Right ventricle myocardium superior (tissue), 1 donor: Measurements from ENCODE around the gene DACT2. TPM values are rescaled to one million over a fixed set of nuclear protein-coding genes. Genes with fewer than 3 reads are reported as not detected.
A peak's percentile ranks its signal among the peaks of the same experiment; 100 is the strongest.
"Not testable (repeated sequence)": the region's sequence is repeated elsewhere in the genome, so short reads cannot be mapped to it uniquely, and the experiment has no call there.

Source experiments
- ATAC-seq: fragments of 200-7000 bp; cut with Tn5 transposase; one replicate; pipeline ENCODE4 v1.9.1; 2020; ENCODE audit warnings: mild to moderate bottlenecking; ENCODE audit not compliant: poor library complexity
- DNase-seq: peaks from one replicate; pipeline ENCODE4 v3.0.0-alpha.2; 2020
- intact Hi-C: fragments of 100-400 bp; cut with DNase I; formaldehyde crosslinking; loops from one replicate; pipeline ENCODE4 v1.11.2; 2022
- total RNA-seq: library from RNA; stranded (reverse); fragmentation: NEBNext Ultra II Directional; extraction: Animal tissue kit (Norgen Biotek cat#: 25700); gene quantifications from one replicate; pipeline ENCODE4 v1.2.1, GENCODE V29; 2021
- donor health status: DM: no; HTN: yes; CAD: no; lungs with severe emphysema.

Gene DACT2
- total RNA-seq, 1 donor from 2014 or later = 1.6 TPM

DNA sequence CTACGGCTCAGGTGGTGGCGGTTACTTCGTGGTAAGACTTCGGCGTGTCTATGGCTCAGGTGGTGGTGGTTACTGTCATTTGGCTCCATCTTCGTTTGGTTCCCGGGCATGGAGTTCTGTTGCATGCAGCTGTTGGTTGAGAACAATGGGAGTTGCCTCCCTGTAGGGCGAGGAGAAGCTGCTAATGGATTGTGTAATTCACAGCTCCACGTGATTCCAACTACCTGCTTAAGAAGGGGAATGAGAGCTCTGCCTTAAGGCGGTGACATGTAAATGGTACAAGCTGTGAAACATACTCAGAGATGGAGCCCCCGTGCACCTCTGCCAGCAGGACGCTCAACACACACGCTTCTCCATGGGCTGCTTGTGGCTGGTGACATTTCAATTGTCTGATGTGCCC, 12.4 kb upstream of the DACT2 start:
- no peak for DNase-seq
- intact Hi-C loops = no loop called here
- no peak for ATAC-seq

- intact Hi-C loops = no loop called here
- no peak for ATAC-seq
Observed at GRCh38 chr6:168331058-168331457, 11.5 kb upstream of the DACT2 start.

GRCh38 chr6:168330403-168330802, 10.8 kb upstream of the DACT2 start:
- intact Hi-C loops = no loop called here
- ATAC-seq (no peak), DNase-seq (no peak)

More at GRCh38 chr6:168331058-168331457, 11.5 kb upstream of the DACT2 start:
- no peak for DNase-seq

- ATAC-seq = no peak
- no peak for DNase-seq
- intact Hi-C loops = no loop called here
Observed at GRCh38 chr6:168328086-168328485, 8.5 kb upstream of the DACT2 start.

GRCh38 chr6:168326294-168327261, 7.0 kb upstream of the DACT2 start:
- intact Hi-C loops = no loop called here
- ATAC-seq (peak; percentile 74), DNase-seq (no peak)

GRCh38 chr6:168322966-168323365, 3.4 kb upstream of the DACT2 start:
- intact Hi-C loops = no loop called here
- DNase-seq (no peak), ATAC-seq (no peak)

- intact Hi-C loops = no loop called here
- no peak for ATAC-seq
Observed at GRCh38 chr6:168320634-168321033, 1.1 kb upstream of the DACT2 start.

GRCh38 chr6:168318579-168319278, 848 bp downstream of the DACT2 start:
- ATAC-seq (no peak), DNase-seq (no peak)
- intact Hi-C loops = no loop called here

More at GRCh38 chr6:168320634-168321033, 1.1 kb upstream of the DACT2 start:
- no peak for DNase-seq

- ATAC-seq = no peak
- DNase-seq = no peak
- intact Hi-C loops = no loop called here
Observed at GRCh38 chr6:168318090-168318489, 1.5 kb downstream of the DACT2 start.

- DNase-seq (no peak), ATAC-seq (no peak)
- intact Hi-C loops = no loop called here
Observed at GRCh38 chr6:168315596-168315995, 4.0 kb downstream of the DACT2 start.

DNA sequence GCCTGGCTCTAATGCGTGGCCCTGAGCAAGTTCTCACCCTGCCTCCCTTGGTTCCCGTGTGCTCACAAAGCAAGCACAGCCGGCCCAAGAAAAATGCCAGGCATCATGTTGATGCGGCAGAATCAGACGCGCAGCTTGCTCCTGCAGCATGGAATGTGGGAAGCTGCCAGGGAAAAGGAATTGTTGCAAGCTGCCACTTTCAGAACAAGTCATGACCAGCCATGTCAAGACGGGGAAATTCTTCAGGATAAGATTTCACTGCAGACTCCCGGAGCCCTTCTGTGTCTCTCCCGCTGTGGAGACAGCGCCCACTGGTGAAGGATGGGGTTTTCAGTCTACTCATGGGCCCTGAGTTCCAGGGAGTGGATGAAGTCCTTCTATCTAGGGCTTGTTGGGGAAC, 4.6 kb downstream of the DACT2 start:
- DNase-seq = peak; percentile 57
- intact Hi-C loops = no loop called here
- peak; percentile 63 for ATAC-seq

- intact Hi-C loops = no loop called here
- no peak for DNase-seq
- no peak for ATAC-seq
Observed at GRCh38 chr6:168314021-168314420, 5.6 kb downstream of the DACT2 start.

DNA sequence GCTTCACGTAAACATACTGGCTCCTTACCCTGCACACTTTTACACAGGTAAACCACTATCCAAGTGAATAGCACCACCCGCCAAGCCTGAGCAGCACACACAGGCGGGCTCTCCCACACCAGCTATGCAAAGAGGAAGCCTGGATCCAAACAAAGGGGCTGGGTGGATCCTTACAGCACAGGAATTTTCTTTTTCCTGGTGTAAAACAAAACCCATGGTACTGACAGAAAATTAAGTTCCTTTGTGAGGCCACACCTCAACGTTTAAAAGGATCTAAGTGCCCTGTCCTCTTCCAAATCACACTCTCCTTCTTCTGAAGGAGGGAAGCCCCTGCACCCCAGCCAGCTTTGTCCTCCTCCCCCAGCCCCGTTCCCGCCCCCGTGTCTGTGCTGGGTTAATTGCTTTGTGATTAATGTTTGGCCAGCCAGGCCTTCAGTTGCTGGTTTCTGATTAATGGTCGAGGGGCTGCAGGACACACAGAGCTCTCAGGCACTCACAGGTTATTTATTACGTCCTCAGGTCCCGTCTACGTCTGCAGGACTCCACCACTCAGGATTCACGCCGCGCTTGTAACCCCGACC, 6.1 kb downstream of the DACT2 start:
- intact Hi-C loops = no loop called here
- no peak for ATAC-seq
- DNase-seq = no peak

DNA sequence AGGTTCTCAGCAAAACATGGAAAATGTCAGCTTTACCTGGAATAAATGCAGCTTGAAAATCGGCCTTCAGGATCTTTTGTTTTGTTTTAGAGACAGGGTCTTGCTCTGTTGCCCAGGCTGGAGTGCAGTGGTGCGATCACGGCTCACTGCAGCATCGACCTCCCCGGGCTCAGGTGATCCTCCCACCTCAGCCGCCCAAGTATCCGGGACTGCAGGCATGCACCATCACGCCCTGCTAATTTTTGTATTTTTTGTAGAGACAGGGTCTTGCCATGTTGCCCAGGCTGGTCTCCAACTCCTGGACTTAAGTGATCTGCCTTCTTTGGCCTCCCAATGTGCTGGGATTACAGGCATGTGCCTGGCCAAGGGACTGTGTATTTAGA, 7.5 kb downstream of the DACT2 start:
- intact Hi-C loops, ATAC-seq, DNase-seq: not testable (repeated sequence)

DNA sequence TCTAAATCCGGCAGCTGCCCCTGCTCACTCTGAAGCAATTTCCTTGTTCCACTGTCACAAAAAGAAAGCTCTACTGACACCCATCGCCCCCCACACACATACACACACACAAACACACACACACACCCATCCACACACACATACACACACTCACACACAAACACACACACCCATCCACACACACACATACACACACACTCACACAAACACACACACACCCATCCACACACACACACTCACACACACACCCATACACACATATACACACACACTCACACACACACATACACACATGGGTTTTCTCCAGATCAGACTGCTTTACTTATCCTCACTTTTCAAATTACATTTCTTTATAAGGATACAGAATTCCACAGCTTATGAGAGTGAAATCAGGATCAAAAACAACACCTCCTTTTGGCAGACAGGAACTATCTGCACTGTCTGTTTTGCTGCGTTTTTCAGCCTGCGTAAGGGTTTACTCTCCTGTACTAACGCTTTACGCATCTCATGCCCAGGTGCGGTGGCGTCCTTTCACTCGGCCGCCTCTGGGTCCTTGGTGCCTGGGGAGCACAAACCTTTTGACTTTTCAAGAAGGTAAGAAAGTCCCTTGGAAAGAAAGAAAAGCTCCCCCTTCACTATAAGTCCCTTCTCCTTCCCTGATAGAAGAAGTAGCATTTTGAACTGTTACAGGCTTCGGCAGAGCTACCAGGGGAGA, 8.0 kb downstream of the DACT2 start:
- intact Hi-C loops = no loop called here
- ATAC-seq = no peak

GRCh38 chr6:168310945-168311344, 8.6 kb downstream of the DACT2 start:
- ATAC-seq = no peak
- intact Hi-C loops = no loop called here
- DNase-seq = no peak

More for the DNA sequence above, 8.0 kb downstream of the DACT2 start:
- no peak for DNase-seq

GRCh38 chr6:168310403-168310802, 9.2 kb downstream of the DACT2 start:
- ATAC-seq (no peak), DNase-seq (no peak)
- intact Hi-C loops = no loop called here

- intact Hi-C loops = no loop called here
- ATAC-seq = no peak
- no peak for DNase-seq
Observed at GRCh38 chr6:168309997-168310396, 9.6 kb downstream of the DACT2 start.

GRCh38 chr6:168309183-168309582, 10.4 kb downstream of the DACT2 start:
- no peak for DNase-seq
- intact Hi-C loops = no loop called here
- no peak for ATAC-seq
